ENCODE data around the gene CDCP2.

- TF ChIP-seq BACH1 (IDR thresholded peaks at IDR 0.05; ENCODE audit: low read length), result no peak
- no peak for TF ChIP-seq SUZ12 (IDR thresholded peaks at IDR 0.05; ENCODE audit: low read length)
- no peak for TF ChIP-seq POLR2A (IDR thresholded peaks at IDR 0.05; ENCODE audit: control extremely low read depth in 1 of 2, low read depth in 2 of 2, low read length in 2 of 2)
- no peak for TF ChIP-seq POLR2AphosphoS5 (IDR thresholded peaks at IDR 0.05; ENCODE audit: low read depth, low read length)
- no peak for TF ChIP-seq ZNF274 (IDR thresholded peaks at IDR 0.05; ENCODE audit: borderline replicate concordance, extremely low read depth, low read length)
- TF ChIP-seq EP300 (IDR thresholded peaks at IDR 0.05; ENCODE audit: borderline replicate concordance in 1 of 2, low read depth in 2 of 2, low read length in 2 of 2), result no peak
- no peak for TF ChIP-seq CHD2 (IDR thresholded peaks at IDR 0.05; ENCODE audit: low read length)
- no peak for TF ChIP-seq CTCF (IDR thresholded peaks at IDR 0.05; ENCODE audit: control extremely low read depth in 1 of 3, insufficient read depth in 1 of 3, low read depth in 1 of 3, low read length in 3 of 3)
Measured at GRCh38 chr1:54105736-54106269, 47.0 kb downstream of the CDCP2 start.

Data from H1 (cell line).